ENCODE data around the gene NPAS3.

- TF ChIP-seq CTCF (IDR thresholded peaks at IDR 0.05) (no peak), POLR2A (IDR thresholded peaks at IDR 0.05) (no peak)
These were observed 835.5 kb downstream of the NPAS3 start for GRCh38 chr14:33774161-33774560.
